Stimulated activated CD8-positive, alpha-beta memory T cell treated with anti-CD3 and anti-CD28 coated beads, Interleukin-15, amount 100 ng/mL, for 1 hour (primary cell): ENCODE data around the gene CLEC2D.
"Not testable (repeated sequence)": the region's sequence is repeated elsewhere in the genome, so short reads cannot be mapped to it uniquely, and the experiment has no call there.

Source experiments
- DNase-seq: peaks from one replicate; pipeline ENCODE4 v3.0.0-alpha.2; 2020; ENCODE audit warnings: low read depth

The CLEC2D gene

DNA sequence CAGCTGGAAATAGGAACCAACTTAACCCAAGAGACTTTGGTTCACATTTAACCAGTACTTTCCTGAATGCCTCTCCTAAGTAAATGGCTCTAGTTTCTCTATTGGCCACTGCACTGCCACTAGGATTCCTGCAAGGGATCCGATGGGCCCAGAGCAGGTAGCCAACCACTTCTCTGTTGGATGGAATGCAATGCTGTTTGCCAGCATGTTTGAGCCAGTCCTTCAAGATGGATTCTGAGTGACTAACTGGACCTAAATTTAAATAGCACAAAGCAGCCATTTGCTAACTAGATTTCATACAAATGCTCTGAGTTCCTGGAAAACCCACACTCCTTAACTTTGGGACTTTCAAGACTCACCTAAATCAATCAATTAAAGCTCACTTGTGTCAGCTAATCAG lies 9.5 kb upstream of the CLEC2D start:
- DNase-seq = no peak

DNA sequence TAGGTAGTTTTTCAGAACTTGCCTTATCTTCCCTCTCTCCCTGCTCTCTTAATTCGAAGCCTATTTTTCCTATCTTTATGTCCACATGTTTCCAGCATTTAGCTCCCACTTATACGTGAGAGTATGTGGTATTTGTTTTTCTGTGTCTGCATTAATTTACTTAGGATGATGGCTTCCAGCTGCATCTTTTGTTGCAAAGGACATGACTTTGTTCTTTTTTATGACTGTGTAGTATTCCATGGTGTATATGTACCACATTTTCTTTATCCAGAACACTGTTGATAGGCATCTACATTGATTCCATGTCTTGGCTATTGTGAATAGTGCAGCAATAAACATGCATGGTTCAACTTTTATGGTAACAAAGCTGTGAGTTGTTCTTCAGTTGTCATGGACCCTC lies 7.8 kb upstream of the CLEC2D start:
- DNase-seq = no peak

DNA sequence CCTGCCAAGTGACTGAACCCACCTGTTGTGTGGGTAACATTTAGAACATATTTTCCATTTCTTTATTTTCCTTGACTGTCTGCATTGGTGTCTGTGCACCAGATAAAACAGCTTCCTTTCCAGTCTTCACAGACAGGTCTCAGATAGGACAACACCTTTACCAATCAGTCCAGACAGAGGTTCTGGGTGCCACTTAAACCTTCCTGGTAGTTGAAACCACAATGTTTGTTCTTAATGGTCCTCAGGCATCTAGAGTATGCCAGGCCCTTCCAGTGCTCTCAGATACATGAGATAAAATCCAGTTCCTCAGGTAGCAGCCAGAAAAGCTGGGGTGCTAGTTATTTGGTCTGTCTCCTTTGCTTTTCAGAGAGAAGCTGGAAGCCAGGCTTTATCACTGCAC lies 7.0 kb upstream of the CLEC2D start:
- no peak for DNase-seq

DNA sequence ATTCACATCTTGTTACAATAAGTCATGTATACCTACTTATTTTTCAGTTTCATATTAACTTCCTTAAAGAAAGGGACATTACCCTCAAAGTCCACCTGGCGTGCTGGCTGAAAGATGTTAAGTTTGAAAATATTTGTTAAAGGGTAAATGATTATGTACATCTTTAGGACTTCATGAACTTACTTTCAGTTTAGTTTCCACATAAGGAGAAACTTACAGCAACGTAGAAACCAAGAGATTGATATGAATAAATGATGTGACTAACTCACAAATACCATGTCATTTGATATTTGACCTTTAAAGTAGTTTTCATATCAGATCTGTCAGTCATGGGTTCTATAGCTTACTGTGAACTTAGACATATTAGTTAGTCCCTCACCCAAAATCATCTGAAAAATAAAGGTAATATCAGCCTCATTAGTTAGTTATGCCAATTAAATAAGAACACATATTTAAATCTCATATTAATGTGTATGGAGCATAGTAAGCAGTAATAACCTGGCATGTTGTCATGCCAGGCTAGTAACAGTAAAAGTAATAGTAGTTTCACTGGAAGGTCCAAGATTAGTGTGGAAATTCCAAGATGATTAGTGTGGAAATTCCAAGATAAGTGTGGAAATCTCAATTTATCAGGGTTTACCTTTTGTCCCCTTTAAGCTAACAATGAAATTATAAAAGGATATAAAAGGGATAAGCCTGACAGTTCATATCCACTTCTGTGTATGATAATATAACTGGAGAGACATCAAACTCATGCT lies 1.9 kb upstream of the CLEC2D start:
- no peak for DNase-seq

DNA sequence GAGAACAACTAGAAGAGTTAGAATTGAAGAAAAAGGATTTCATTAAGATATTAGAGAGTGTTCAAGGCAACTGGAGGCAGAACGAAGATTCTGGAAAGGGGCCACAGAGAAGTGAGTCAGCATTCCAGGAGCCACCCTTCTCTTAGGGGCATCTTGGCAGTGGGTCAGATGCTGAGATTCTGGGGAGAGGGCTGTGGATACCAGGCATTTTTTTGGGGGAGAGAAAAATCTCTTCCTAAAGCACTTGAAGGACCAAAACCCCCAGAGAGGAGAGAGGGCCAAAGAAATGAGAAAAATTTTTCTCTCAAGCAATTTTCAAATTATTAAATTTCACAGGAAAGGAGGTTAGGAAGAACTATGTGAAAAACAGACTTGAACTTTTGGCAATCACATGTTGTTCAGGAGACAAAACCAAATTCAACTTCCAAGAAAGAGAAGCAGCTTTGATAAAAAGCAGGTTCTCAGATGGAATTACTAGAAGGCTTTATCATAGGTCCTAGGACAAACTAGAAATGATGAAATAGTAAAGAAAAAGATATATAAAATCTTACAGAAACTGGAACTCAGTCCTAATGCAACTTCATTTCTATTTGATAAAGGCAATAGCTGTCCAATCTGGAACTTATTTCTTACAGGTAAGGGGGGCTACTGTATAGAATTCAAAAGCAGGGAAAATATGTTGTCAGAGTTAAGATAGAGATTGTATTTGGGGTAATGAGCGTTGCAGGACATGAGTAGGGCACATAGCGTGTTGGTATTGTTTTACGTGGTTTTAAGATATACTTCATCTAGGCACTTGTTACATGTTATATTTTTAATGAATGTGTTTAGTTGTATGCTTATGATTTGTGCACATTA lies 1.1 kb upstream of the CLEC2D start:
- DNase-seq = no peak

DNA sequence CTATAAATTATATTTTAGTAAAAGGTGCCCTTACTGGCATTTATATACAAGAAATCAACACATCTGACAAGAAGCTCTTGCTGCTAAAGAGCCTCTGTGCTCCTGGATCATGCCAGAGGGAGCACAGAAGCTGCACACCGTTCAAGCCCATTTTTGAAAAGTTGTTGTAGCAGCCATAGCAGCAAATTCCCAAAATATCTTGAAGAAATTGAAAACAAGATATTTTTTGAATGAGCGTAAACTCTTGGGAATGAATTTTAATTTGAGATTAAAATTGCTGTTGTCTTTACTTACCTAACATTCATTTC lies 540 bp upstream of the CLEC2D start:
- no peak for DNase-seq

DNA sequence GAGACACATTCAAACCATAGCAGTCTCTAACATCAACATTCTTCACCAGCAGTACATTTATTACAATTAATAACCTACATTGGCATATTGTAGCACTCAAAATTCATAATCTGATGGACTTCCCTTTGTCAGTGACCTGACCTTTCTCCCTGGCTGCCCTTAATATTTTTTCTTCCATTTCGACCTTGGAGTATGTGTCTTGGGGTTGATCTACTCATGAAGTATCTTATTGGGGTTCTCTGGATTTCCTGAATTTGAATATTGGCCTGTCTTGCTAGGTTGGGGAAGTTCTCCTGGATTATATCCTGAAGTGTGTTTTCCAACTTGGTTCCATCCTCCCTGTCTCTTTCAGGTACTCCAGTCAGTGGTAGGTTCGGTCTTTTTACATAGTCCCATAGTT lies 2.8 kb downstream of the CLEC2D start:
- not testable (repeated sequence) for DNase-seq

DNA sequence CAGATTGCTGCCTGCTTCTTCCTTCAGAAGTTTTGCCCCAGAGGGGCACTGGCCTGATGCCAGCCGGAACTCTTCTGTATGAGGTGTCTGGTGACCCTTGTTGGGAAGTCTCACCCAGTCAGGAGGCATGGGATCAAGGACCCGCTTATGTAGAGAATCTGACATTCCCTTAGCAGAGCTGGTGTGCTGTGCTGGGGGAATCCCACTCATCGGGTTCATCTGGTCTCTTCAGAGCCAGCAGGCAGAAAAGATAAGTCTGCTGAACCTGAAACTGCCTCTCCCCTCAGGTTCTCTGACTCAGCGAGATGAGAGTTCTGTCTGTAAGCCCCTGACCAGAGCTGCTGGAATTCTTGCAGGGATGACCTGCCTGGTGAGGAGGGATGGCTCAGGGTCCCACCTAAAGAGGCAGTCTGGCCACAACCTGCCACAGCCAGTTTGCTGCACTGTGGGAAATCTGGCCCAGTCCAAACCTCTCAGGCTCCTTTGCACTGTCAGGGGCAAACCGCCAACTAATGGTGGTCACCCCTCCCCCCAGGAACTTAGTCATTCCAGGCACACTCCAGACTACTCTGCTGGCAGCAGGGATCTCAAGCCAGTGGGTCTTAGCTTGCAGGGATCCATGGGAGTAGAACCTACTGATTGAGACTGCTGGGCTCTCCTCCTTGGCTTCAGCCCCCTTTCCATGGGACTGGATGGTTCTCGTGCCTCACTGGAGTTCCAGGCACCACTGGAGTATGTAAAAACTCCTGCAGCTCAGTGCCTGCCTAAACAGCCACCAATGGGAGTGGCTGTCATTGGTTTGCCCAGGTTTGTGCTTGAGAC lies 4.1 kb downstream of the CLEC2D start:
- no peak for DNase-seq

DNA sequence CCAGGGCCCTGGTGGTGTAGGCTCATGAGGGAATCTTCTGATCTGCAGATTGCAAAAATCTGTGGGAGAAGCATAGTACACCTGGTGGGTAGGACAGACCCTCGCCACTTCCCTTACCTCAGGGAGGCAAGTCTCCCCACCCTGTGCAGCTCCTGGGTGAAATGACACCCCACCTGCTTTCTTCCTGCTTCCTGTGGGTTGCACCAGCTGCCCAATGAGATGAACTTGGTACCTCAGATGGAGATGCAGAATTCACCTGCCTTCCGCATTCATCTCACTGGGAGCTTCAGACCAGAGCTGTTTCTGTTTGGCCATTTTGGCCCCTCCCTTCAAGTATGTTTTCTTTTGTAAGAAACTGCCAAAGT lies 4.7 kb downstream of the CLEC2D start:
- DNase-seq = no peak

DNA sequence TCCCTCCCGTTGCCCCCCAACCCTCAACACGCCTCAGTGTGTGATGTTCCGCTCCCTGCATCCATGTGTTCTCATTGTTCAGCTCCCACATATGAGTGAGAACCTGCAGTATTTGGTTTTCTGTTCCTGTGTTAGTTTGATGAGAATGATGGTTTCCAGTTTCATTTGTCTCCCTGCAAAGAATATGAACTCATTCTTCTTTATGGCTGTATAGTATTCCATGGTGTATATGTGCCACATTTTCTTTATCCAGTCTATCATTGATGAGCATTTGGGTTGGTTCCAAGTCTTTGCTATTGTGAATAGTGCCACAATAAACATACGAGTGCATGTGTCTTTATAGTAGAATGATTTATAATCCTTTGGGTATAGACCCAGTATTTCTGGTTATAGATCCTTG lies 13.0 kb downstream of the CLEC2D start:
- not testable (repeated sequence) for DNase-seq

DNA sequence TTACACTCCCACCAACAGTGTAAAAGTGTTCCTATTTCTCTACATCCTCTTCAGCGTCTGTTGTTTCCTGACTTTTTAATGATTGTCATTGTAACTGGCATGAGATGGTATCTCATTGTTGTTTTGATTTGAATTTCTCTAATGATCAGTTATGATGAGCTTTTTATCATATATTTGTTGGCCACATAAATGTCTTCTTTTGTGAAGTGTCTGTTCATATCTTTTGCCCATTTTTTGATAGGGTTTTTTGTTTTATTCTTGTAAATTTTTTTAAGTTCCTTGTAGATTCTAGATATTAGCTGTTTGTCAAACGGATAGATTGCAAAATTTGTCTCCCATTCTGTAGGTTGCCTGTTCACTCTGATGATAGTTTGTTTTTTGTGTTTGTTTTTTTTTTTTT lies 13.4 kb downstream of the CLEC2D start:
- not testable (repeated sequence) for DNase-seq

DNA sequence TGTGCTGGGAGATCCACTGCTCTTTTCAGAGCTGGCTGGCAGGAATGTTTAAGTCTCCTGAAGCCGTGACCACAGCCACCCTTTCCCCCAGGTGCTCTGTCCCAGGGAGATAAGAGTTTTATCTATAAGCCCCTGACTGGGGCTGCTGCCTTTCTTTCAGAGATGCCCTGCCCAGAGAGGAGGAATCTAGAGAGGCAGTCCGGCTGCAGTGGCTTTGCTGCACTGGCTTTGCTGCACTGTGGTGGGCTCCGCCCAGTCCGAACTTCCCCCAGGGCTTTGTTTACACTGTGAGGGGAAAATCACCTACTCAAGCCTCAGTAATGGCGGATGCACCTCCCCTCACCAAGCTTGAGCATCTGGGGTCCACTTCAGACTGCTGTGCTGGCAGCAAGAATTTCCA lies 15.9 kb downstream of the CLEC2D start:
- DNase-seq = not testable (repeated sequence)

DNA sequence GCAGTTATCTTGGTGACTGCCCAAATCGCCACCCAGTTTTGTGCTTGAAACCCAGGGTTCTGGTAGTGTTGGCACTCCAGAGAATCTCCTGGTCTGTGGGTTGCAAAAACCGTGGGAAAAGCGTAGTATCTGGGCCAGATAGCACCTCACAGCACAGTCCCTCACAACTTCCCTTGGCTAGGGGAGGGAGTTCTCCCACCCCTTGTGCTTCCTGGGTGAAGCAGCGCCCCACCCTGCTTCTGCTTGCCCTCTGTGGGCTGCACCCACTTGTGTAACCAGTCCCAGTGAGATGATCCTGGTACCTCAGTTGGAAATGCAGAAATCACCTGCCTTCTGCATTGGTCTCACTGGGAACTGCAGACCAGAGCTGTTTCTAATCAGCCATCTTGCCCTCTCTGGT lies 16.4 kb downstream of the CLEC2D start:
- DNase-seq = no peak

DNA sequence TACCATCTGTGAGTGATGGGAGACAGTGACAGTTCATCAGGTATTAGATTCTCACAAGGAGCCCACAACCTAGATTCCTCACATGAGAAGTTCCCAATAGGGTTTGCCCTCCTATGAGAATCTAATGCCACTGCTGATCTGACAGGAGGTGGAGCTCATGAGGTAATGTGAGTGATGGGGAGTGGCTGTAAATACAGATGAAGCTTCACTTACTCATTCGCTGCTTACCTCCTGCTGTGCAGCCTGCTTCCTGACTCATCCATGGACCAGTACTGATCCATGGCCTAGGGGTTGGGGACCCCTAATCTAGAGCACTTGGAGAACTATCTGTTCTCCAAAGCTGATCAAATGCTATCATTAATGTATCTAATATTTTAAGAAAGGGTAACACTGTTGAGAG lies 17.7 kb downstream of the CLEC2D start:
- DNase-seq = no peak

DNA sequence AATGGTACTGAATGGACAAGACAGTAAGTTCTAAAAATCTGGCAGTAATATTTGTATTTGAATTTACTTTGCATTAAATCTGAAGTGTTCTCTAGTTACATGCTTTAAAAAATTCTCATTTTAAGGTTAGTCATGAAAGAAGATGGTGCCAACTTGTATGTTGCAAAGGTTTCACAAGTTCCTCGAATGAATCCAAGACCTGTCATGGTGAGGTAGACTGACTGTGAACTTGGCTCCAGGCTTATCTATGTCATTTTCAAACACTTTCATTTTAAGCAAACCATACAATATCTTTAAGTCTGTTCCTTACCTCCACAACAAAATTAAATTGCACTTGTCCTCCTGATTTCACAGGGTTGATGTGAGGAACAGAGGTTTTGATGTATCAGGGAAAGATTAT lies 23.4 kb downstream of the CLEC2D start:
- DNase-seq = no peak

DNA sequence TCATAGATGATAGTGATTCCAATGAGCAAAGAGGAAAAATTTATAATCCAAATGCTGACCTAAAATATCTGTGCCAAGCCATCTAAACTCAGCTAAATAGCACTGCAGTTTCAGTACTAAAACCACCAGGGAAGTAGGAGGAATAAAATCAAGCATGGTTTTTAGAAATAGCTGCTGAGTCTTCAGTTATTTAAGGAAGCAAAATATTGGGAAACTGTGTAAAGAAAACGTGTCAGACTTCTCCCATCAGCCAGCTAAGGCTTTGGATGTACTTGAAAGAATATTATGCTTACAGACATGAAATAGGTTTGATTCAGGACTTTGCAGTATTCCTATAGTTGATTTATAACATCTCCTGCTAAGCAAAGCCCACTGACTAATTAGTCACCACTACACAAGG lies 24.7 kb downstream of the CLEC2D start:
- no peak for DNase-seq

DNA sequence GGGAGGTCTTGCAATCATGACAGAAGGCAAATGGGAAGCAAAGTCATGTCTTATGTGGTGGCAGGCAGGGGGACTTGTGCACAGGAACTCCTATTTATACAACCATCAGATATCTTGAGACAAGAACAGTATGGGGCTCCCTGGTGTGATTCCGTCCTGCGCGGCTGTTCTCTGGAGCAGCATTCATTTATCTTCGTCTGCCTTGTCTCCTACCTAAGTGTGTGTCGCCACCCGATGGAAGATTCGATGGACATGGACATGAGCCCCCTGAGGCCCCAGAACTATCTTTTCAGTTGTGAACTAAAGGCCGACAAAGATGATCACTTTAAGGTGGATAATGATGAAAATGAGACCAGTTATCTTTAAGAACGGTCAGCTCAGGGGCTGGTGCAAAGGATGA lies 25.6 kb downstream of the CLEC2D start:
- not testable (repeated sequence) for DNase-seq

DNA sequence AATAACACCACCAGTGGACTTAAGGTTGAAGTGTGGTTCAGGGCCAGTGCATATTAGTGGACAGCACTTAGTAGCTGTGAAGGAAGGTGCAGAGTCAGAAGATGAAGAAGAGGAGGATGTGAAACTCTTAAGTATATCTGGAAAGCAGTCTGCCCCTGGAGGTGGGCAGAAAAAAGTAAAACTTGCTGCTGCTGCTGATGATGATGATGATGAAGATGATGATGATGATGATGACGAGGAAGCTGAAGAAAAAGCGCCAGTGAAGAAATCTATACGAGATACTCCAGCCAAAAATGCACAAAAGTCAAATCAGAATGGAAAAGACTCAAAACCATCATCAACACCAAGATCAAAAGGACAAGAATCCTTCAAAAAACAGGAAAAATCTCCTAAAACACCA lies 26.1 kb downstream of the CLEC2D start:
- not testable (repeated sequence) for DNase-seq

DNA sequence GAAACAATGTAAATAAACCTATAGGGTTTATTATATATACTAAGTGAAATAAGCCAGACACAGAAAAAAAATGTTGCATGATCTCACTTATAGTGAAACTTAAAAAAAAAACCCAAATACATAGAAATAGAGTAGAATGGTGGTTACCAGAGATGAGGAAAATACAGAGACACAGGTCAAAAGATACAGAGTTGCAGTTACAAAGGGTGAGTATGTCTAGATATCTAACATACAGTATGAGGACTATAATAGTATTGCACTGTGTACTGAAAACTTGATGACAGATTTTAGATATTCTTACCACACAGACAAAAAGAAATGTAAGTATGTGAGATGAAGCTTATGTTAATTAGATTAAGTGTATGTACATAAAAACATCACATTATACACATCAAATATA lies 28.1 kb downstream of the CLEC2D start:
- DNase-seq = no peak

DNA sequence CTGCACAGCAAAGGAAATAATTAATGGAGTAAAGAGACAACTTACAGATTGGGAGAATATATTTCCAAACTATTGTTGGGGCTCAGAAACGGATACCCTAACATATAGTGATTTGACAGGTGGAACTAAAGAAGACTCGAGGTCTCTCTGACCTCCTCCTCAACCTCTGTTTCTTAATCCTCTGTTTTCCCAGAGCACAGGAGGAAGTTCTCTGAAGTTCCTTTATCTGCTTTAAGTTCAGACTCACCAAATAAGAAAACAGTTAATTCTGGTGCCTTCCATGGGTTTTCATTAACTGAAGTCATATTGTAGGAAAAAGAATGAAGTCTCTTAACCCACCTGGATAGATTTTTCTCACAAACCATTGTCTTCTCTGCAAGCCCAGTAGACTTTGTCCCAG lies 29.2 kb downstream of the CLEC2D start:
- no peak for DNase-seq

DNA sequence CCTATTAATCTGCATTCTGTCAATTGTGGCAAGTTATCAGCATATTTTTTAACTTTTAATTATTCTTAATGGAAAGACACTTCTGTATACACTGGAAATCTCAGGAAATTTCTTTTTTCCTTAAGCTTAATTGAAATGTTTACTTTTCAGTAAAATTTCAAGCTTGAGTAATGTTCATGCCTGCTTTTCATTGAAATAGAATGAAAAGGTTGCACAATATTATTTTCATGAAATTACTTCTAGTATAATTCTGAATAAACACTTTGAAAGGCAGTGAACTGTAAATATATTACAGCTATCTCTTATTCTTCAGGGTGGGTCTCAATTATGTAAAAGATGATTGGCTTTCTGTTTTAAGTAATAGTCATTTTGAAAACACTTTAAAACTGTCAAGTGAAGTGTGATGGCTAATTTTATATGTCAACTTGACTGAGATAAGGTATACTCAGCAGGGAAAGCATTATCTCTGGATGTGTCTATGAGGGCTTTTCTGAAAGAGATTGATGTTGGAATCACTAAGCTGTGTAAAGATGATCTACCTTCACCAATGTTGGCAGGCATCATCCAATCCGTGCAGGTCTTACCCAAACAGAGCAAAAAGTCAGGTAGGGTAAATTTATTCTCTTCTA lies 29.9 kb downstream of the CLEC2D start:
- DNase-seq = no peak

DNA sequence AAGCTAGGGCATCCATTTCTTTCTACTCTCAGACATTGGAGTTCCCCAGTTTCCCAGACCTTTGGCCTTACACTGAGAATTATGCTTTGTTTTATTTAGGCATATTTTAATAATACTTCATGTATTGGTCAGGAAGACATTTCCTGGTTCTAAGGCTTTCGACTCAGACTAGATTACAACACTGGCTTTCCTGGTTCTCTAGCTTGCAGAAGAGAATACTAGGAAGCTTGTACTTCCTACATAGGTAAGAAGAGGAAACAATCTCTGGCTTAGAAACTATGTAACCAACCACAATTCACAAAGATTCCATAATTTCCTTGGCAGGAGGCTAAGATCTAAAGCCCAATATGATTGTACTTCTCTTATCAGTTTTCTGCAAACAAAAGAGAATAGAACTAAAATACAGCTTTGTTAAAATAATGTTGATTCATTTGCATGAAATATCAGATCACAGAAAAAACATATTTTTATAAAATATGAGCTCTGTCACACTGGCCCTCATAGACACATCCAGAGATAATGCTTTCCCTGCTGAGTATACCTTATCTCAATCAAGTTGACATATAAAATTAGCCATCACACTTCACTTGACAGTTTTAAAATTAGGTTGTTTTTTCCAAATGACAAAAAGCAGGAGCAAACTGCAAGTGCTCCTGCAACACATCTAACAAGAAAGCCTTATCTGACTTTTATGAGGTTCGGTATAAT lies 30.5 kb downstream of the CLEC2D start:
- no peak for DNase-seq
